ENCODE data around the gene ERLIN1.

DNA sequence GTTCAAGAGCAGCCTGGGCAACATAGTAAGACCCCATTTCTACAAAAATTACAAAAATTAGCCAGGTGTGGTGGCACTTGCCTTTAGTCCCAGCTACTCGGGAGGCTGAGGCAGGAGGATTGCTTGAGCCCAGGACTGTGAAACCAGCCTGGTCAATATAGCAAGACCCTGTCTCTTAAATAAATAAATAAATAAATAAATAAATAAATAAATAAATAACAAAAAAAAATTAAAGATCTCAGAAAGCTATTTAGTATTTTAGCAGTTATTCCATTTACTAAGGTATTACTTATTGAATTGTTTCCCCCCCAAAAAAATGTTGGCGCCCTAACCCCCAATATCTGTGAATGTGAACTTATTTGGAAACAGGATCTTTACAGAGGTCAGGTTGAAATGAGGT is 53.4 kb downstream of the ERLIN1 start:
- TF ChIP-seq CTCF (IDR thresholded peaks at IDR 0.05) (no peak), POLR2A (IDR thresholded peaks at IDR 0.05) (no peak), POLR2AphosphoS5 (IDR thresholded peaks at IDR 0.05) (no peak)

Measured in gastroesophageal sphincter (tissue), 3 donors.